ENCODE data around the gene COL4A3. TPM values are rescaled to one million over a fixed set of nuclear protein-coding genes. Genes with fewer than 3 reads are reported as not detected.
"Not testable (repeated sequence)": the region's sequence is repeated elsewhere in the genome, so short reads cannot be mapped to it uniquely, and the experiment has no call there.

Gene COL4A3
- total RNA-seq, 1 experiment from 2014 or later: 0.12 TPM

DNA sequence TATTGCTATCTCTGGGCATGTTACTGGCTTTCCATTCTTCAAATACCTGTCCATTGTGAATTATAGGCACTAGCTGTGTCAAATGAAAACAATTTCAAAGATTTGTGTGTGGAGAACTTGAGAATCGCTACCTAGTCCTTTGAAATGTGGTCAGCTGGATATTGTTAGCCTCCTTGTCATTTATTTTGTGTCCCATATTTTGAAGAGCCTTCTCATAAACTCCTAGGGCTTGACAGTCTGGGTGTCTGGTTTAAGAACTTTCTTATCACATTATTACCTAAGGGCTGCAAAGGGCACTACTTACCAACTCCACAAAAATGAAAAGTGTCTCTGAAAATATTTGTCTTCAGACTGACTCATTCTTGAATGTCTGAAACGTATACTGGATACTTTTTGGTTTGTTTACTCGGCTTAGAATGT, 50.2 kb downstream of the COL4A3 start:
- intact Hi-C loops (cut with micrococcal nuclease): no loop called here
- BruUV-seq (replicated peaks): no TSS peak
- ChIA-PET POLR2A (no interaction called here), CTCF (no interaction called here)
- Mint-ChIP-seq H3K27ac (ENCODE audit: low read depth, unreplicated experiment) (no peak overlapping the region), H3K4me3 (ENCODE audit: unreplicated experiment) (no peak overlapping the region), H3K9me3 (ENCODE audit: unreplicated experiment) (no peaks in the 10 kb centered on the region), H3K36me3 (ENCODE audit: insufficient read depth, unreplicated experiment) (no peaks in the 10 kb centered on the region), H3K27me3 (ENCODE audit: insufficient read depth, unreplicated experiment) (no peaks in the 10 kb centered on the region), H3K4me1 (ENCODE audit: insufficient read depth, unreplicated experiment) (peaks cover 5% of the 10 kb centered on the region)
- DNase-seq (ENCODE audit: unreplicated experiment): no peak
- TF ChIP-seq, protein P1, sequence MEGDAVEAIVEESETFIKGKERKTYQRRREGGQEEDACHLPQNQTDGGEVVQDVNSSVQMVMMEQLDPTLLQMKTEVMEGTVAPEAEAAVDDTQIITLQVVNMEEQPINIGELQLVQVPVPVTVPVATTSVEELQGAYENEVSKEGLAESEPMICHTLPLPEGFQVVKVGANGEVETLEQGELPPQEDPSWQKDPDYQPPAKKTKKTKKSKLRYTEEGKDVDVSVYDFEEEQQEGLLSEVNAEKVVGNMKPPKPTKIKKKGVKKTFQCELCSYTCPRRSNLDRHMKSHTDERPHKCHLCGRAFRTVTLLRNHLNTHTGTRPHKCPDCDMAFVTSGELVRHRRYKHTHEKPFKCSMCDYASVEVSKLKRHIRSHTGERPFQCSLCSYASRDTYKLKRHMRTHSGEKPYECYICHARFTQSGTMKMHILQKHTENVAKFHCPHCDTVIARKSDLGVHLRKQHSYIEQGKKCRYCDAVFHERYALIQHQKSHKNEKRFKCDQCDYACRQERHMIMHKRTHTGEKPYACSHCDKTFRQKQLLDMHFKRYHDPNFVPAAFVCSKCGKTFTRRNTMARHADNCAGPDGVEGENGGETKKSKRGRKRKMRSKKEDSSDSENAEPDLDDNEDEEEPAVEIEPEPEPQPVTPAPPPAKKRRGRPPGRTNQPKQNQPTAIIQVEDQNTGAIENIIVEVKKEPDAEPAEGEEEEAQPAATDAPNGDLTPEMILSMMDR (IDR thresholded peaks at IDR 0.05; ENCODE audit: unreplicated experiment): no peak

DNA sequence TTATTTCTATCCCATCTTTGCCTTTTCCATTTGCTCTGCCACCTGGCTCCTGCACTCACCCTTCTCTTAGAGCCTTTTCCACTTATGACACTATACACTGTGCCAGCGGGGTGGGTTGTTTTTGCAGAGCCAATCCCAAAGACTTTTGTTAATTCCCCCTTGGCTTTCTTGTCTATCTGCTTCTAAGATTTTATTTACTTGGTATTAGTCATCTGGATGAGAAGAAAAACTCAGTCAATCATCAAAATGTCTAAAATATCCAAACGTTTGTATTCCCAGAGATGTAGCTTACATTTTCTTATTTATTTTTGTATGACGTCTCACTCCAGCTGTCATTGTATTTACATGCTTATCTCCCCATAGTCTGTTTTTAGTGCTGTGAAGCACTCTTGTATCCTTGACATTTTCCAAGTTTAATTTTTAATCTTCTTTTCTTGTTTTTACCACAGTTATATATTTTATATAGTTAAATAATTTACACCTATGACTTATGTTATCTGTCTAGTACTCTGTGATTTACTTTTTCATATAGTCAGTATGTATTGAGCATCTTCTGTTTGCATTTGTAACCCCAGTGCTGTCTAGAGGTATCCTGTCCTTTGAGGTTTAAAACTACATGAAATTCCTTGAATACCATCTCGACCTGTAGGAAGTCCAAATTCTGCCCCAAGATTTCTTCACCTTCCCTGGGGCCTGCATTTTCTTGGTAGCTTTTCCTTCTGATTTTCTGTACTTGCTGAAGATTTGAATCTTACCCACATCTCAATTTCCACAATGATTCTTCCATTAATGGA, 55.1 kb downstream of the COL4A3 start:
- no peaks in the 10 kb centered on the region for H3K27me3 Mint-ChIP-seq (ENCODE audit: insufficient read depth, unreplicated experiment)
- no peak for DNase-seq (ENCODE audit: unreplicated experiment)
- intact Hi-C loops (cut with micrococcal nuclease): no loop called here
- no peaks in the 10 kb centered on the region for H3K9me3 Mint-ChIP-seq (ENCODE audit: unreplicated experiment)
- ChIA-PET POLR2A (interaction anchor here (0.7 kb wide), 1 partner anchor 10 kb away, joined by 5 read pairs; no protein-coding TSS in a partner anchor), CTCF (interaction anchor here (3.4 kb wide), 1 partner anchor 19 kb away, joined by 20 read pairs; no protein-coding TSS in a partner anchor)
- H3K36me3 Mint-ChIP-seq (ENCODE audit: insufficient read depth, unreplicated experiment): no peaks in the 10 kb centered on the region
- H3K4me3 Mint-ChIP-seq (ENCODE audit: unreplicated experiment): no peak overlapping the region
- H3K27ac Mint-ChIP-seq (ENCODE audit: low read depth, unreplicated experiment): no peak overlapping the region
- H3K4me1 Mint-ChIP-seq (ENCODE audit: insufficient read depth, unreplicated experiment): peaks cover 5% of the 10 kb centered on the region
- TF ChIP-seq, protein P1 (IDR thresholded peaks at IDR 0.05; ENCODE audit: unreplicated experiment): no peak
- BruUV-seq (replicated peaks): no TSS peak

DNA sequence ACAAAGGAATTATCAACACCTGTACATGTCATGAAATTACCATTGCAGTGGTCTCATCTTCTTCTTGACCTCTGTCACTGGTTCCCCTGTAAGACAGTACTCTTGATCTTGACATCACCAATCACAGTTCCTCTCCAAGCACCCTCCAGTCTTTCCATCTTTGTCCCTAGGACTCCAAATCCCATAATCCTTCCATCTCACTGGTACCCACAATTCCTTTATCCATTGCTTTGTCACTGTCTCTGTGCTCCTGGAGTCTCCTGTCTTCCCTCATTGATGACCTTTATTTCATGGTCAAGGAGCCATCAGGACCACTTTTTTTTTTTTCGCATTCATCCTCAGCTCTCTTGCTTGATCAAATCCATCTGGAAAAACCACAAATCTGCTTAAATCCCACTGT, 56.7 kb downstream of the COL4A3 start:
- intact Hi-C loops (cut with micrococcal nuclease): no loop called here
- H3K27me3 Mint-ChIP-seq (ENCODE audit: insufficient read depth, unreplicated experiment): no peaks in the 10 kb centered on the region
- ChIA-PET POLR2A (no interaction called here), CTCF (interaction anchor here (3.4 kb wide), 1 partner anchor 18 kb away, joined by 20 read pairs; no protein-coding TSS in a partner anchor)
- H3K4me3 Mint-ChIP-seq (ENCODE audit: unreplicated experiment): no peak overlapping the region
- H3K4me1 Mint-ChIP-seq (ENCODE audit: insufficient read depth, unreplicated experiment): no peaks in the 10 kb centered on the region
- no peak for DNase-seq (ENCODE audit: unreplicated experiment)
- BruUV-seq (replicated peaks): no TSS peak
- no peaks in the 10 kb centered on the region for H3K36me3 Mint-ChIP-seq (ENCODE audit: insufficient read depth, unreplicated experiment)
- TF ChIP-seq, protein P1 (IDR thresholded peaks at IDR 0.05; ENCODE audit: unreplicated experiment): no peak
- no peak overlapping the region for H3K27ac Mint-ChIP-seq (ENCODE audit: low read depth, unreplicated experiment)
- no peaks in the 10 kb centered on the region for H3K9me3 Mint-ChIP-seq (ENCODE audit: unreplicated experiment)

DNA sequence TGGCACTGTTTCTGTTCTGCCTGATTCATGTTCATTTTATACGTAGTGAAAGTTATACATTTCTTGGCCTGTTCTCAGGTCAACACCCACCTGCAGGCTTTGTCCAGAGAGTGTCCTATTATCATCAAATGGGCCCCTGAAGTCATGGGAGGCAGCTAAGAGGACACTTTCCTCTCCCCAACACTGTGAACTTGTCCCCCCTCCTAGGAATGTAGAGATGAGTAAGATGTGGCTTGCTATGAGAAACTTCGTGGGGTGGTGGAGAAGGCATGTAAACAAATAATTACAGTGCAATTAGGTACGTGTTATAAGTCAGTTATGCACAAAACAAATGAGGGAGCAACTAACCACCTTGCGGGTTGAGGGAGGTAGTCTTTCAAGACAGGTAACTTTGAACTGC, 57.9 kb downstream of the COL4A3 start:
- Mint-ChIP-seq H3K27me3 (ENCODE audit: insufficient read depth, unreplicated experiment) (no peaks in the 10 kb centered on the region), H3K27ac (ENCODE audit: low read depth, unreplicated experiment) (no peak overlapping the region), H3K36me3 (ENCODE audit: insufficient read depth, unreplicated experiment) (no peaks in the 10 kb centered on the region), H3K4me1 (ENCODE audit: insufficient read depth, unreplicated experiment) (peaks cover under 1% of the 10 kb centered on the region), H3K9me3 (ENCODE audit: unreplicated experiment) (no peaks in the 10 kb centered on the region), H3K4me3 (ENCODE audit: unreplicated experiment) (no peak overlapping the region)
- no TSS peak for BruUV-seq (replicated peaks)
- CTCF ChIA-PET: interaction anchor here (3.4 kb wide), 1 partner anchor 16 kb away, joined by 20 read pairs; no protein-coding TSS in a partner anchor
- intact Hi-C loops (cut with micrococcal nuclease): no loop called here
- TF ChIP-seq, protein P1 (IDR thresholded peaks at IDR 0.05; ENCODE audit: unreplicated experiment): no peak
- DNase-seq (ENCODE audit: unreplicated experiment): no peak
- POLR2A ChIA-PET: no interaction called here

DNA sequence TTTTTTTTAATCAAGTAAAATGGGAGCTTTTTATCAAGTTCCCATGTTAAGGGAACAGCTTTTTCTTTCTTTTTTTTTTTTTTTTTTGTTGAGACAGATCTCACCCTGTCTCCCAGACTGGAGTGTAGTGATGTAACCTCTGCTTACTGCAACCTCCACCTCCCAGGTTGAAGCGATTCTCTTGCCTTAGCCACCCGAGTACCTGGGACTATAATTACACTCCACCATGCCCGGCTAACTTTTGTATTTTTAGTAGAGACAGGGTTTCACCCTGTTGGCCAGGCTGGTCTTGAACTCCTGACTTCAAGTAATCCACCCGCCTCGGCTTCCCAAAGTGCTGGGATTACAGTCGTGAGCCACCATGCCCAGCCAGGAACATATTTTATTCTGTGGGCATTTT, 61.2 kb downstream of the COL4A3 start:
- intact Hi-C loops (cut with micrococcal nuclease); H3K27me3 Mint-ChIP-seq (ENCODE audit: insufficient read depth, unreplicated experiment); POLR2A ChIA-PET; H3K36me3 Mint-ChIP-seq (ENCODE audit: insufficient read depth, unreplicated experiment); H3K4me3 Mint-ChIP-seq (ENCODE audit: unreplicated experiment); DNase-seq (ENCODE audit: unreplicated experiment); H3K9me3 Mint-ChIP-seq (ENCODE audit: unreplicated experiment); H3K27ac Mint-ChIP-seq (ENCODE audit: low read depth, unreplicated experiment); BruUV-seq (replicated peaks): not testable (repeated sequence)
- H3K4me1 Mint-ChIP-seq (ENCODE audit: insufficient read depth, unreplicated experiment): peaks cover 19% of the 10 kb centered on the region
- CTCF ChIA-PET: interaction anchor here (5.2 kb wide), 1 partner anchor 13 kb away, joined by 41 read pairs; no protein-coding TSS in a partner anchor

Data from MCF 10A (cell line).